COLO668 (cell line): Measurements from ENCODE around the gene SETD2.
"Not testable (repeated sequence)": the region's sequence is repeated elsewhere in the genome, so short reads cannot be mapped to it uniquely, and the experiment has no call there.

ENCODE experiments used
- DNase-seq: peaks from one replicate; lab custom pipeline; 2025; ENCODE audit not compliant: unreplicated experiment; lab: John Stamatoyannopoulos, UW

SETD2 gene

GRCh38 chr3:47037302-47037701 lies 126.6 kb downstream of the SETD2 start:
- not testable (repeated sequence) for DNase-seq

- no peak for DNase-seq
These were observed 127.8 kb downstream of the SETD2 start for GRCh38 chr3:47036145-47036544.

DNA sequence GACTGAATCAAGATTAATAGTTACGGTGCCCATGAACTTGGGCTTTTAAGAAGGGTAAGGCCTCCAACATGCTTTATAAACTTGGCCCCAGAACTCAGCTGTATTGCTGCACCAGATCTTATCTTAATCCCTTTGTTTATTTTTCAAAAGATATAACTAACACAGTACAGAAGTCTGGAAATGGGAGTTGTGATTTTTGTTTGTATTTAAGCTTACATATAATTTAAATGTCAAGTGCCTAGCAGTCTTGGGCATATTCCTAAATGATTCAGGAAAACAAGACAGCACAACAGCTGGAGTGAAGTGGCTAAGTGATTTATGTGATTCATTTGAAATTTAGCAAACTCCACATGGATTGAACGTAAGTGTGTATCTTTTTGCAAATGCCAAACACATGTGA lies 128.3 kb downstream of the SETD2 start:
- DNase-seq: no peak

DNA sequence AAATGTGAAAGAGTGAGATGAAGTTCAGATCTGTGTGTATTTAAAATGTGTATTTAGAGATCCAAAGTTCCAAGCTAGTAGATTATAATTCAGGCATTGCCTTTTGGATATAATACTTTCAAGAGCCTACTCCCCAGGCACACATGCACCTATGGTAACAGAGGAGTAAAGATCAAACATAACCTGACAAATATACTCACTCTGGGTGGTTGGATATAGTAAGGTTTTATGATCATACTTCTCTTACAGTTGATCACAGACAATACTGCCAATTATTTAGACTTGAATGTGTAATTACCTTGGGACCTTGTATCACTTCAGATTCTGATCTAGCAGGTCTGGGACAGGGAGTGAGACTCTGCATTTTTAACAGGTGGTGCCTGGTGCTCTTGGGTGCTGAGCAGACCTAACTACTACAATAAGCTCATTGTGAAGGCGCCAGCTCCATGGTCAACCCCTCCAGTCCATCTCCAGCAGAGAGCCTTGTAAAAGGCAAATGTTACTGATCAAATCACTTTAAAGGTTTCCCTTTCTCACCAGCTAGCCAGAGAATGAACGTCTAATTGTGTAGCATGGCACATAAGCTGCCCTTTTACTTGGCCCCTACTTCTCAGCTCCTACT lies 128.9 kb downstream of the SETD2 start:
- no peak for DNase-seq

- DNase-seq: not testable (repeated sequence)
These were observed 132.9 kb downstream of the SETD2 start for GRCh38 chr3:47031041-47031440.

DNA sequence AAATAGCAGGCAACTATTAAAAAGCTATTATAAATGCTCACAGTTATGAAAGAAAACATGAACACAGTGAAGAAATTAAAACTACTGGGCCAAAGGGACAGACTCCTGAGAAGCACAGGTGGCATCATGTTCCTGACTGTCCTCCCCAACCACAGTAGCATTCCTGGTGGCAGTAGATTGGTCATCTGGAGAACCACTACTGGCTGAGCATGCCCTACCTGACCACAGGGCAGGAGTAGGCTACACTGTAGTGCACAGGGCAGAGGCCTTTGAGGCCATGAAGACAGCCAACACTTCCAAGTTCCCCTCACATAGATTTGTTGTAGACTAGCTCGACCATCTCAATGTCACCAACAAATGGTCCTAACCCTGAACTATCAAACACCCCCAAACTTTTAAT lies 135.2 kb downstream of the SETD2 start:
- DNase-seq: no peak

- no peak for DNase-seq
These were observed 135.8 kb downstream of the SETD2 start for GRCh38 chr3:47028146-47028545.

GRCh38 chr3:47026432-47026831 lies 137.5 kb downstream of the SETD2 start:
- DNase-seq: not testable (repeated sequence)

DNA sequence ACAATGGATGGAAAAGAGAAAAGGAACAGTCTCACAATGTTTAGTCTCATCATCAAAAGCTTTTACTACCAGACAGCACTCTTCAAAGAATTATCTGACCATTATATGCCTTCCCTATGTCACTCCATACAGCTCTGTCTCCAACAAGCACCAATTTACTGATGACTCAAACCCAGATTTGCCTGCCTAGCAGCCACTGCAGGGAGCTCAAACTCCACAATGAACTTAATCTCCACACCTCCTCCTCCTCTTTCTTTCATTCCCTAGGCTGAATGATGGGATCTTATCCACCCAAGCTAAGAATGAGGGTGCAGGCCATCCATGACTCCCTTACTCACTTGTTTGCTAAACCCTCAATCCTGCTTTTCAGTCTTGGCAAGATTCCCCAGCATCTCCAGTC lies 139.0 kb downstream of the SETD2 start:
- no peak for DNase-seq

DNA sequence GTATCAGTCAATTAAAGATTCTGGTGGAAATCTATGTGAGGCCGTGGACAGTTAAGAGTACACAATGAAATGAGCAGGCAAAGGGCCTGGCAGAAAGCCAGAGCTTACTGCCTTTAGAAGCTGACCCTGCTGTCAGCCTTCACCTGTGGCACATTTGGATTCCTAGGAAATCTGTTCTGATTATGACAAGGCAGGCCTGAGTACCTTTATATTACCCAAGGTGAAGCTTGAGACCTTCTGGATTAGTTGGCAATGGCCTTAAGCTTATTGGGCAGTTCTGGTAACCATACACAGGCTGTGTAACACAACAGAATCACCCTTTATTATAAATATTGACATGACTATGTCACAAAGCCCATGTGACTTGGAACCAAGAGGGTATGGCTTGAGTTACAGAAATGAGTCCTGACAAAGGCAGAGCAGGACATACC lies 141.3 kb downstream of the SETD2 start:
- peak; percentile 48 for DNase-seq

DNA sequence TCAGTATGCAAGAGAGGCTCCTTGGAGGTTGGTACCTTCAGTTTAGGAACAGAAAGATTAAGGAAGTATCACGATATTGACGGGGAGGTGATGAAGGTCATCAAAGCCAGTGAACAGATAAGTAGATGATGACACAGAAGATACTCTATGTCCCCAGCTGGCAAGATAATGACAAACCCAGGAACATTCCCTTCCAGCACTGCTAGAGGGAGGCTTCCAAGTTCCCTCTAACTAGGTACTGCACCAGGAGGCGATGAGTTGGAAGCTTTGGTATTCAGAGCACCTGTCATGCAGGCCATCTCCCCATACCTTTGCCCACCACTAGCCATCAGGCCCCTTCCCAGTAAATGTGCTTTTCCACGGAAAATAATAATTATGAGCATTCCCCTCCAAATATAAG lies 143.6 kb downstream of the SETD2 start:
- no peak for DNase-seq

DNA sequence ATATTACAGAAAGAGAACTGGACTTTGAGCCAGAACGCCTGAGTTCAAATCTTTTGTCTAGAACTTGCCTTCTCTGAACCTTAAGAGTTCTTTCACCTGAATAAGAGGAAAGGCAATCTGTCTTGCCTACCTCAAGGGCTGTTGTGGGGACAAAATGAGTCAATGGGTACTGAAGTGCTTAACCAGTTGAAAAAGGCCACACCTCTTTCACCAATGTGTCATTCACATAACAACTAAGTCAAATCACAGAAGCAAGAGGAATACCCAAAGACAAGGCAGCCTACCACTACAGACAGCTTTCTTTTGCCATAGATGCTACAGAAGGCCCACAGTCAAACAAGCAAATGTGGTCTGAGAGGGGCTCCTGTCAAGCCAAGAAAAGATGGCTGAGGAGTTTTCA lies 144.7 kb downstream of the SETD2 start:
- DNase-seq: no peak

DNA sequence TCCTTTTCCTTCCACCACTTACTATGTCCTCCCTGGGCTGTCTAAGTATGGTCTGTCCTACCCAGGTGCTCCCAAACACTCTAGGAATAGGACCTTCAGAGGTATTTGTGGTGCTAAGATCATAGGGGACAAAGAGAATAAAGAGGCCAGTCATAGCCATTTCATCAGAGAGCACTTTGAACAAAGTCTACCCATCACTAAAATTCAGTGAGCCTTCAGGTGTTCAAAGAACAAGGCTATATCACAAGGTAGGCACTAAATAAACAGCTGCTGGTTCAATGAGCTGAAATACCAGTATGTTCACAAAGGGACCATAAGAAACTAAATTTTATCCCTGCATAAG lies 145.7 kb downstream of the SETD2 start:
- DNase-seq: no peak

DNA sequence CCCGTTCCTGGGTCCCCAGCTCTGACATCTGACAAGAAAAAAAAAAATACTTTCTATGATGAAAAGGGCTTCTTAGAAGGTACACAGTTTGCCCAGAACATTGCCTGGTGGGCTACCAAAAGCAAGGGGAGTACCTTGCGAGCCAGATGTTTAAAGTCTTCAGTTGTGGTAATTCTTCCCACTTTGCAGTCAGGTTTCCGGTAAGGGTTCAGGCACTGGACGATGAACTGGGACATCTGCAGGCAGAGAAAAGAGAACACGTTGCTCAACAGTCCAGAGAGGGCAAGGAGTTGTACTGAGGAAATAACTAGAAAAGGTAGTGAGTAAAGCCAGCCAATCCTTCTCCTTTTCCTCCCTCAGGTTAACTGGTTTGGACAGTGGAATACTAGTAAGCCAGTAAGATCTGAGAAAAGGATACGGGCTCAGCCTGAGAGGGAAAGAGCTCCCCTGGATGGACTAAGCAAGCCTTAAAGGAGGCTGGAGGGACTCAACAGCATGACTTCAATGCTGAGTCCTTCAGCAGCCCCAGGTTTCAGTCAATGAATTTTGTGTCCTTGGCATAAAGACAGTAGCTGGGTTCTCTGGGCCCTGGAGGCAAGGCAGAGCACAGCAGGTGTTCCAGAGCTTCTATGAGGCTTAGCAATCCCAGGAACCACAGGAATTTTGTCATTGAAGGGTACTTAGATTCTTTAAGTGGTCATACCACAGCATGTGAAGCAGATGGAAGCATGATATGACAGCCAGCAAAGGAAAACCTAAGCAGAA lies 146.2 kb downstream of the SETD2 start:
- DNase-seq: no peak

DNA sequence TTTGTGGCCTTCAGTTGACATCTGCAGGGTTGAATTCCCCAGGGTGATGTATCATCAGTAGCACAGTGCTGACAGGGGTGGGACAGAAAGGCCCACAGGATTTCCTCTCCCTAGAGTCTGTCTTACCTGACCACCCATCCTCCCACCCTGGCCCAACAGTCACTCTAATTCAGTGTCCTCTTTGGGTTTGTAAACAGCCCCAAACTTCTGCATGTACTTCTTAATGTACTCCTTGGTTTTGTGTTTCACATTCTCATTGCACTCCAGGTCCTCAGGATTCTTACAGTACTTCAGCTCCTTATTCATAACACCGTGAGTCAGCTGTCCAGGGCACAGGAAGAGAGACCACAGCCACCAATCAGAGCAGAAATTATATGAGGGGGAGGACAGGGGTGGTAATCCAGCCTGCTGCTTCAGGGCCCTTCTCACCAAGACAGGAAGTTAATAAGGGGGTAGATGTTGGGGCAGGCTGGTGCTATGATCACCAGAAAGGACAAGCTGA lies 146.9 kb downstream of the SETD2 start:
- DNase-seq: no peak

- no peak for DNase-seq
These were observed 147.6 kb downstream of the SETD2 start for GRCh38 chr3:47016086-47016933.

DNA sequence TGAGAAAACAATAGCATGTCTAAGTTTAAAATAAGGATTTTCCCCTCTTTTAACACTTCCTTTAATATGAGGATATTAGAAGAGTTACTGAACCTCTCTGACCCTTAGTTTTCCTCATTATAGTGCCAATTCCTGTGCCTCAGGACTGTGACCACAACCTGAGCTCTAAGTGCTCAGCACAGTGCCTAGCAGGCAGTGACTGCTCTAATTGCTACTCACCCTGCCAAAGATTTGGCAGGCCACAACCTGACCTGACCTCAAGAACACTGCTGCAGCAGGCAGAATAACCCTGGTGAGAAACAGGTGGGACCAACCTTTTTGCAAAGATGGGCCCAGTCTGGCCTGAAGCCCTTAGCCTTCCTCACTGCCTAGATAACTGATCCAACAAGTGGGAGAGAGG lies 148.8 kb downstream of the SETD2 start:
- DNase-seq: no peak

- no peak for DNase-seq
These were observed 149.9 kb downstream of the SETD2 start for GRCh38 chr3:47014036-47014435.

DNA sequence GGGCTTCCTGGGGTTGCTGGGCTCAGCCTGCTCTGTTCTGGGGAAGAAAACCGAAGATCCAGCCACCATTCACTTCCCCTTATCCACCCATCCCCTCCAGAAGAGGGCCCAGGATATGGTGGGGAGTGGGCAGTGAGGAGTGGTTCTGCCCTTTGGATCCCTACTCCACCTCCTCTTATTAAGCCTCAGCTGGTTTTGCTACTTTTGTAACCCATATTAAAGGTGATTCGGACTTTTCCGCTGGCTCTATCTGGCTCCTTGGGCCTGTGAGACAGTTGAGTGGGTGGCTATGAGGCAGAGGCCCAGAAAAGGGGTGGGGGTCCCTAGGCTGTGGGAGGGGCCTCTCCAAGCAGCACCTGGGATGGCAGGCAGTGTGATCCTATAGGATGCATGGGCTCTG lies 150.7 kb downstream of the SETD2 start:
- DNase-seq: no peak

- no peak for DNase-seq
These were observed 151.3 kb downstream of the SETD2 start for GRCh38 chr3:47012342-47013230.

- DNase-seq: no peak
These were observed 152.5 kb downstream of the SETD2 start for GRCh38 chr3:47011371-47011770.
